GM19324 (cell line): ENCODE data around the gene CMC2.

ENCODE experiments used
- ATAC-seq: cut with Tn5 transposase; IDR thresholded peaks from one replicate; pipeline ENCODE4 v1.9.1; 2021; ENCODE audit warnings: mild to moderate bottlenecking, moderate library complexity; ENCODE audit not compliant: unreplicated experiment, low FRiP score

CMC2 gene

GRCh38 chr16:81006813-81007695 is at the start of gene CMC2, which contains the start of gene CENPN:
CMC2 (minus strand) TSS chr16:81006885; CDS start chr16:80997394, 9,491 bp downstream.
CENPN (plus strand) TSS chr16:81007214; CDS start chr16:81011940, 4,726 bp downstream.
- ATAC-seq = peak; percentile 87

GRCh38 chr16:81053761-81054160 is 47.1 kb upstream of the CMC2 start:
- ATAC-seq = no peak

GRCh38 chr16:81042821-81043220 is 36.1 kb upstream of the CMC2 start:
- ATAC-seq = no peak

- no peak for ATAC-seq
These were observed 35.0 kb upstream of the CMC2 start for GRCh38 chr16:81041696-81042095.

- ATAC-seq = no peak
These were observed 34.2 kb upstream of the CMC2 start for GRCh38 chr16:81040842-81041241.

- ATAC-seq = no peak
These were observed 33.4 kb upstream of the CMC2 start for GRCh38 chr16:81040131-81040530.

GRCh38 chr16:81036751-81037350 is 30.2 kb upstream of the CMC2 start:
- ATAC-seq = no peak

GRCh38 chr16:81035975-81036750 is 29.5 kb upstream of the CMC2 start:
- peak; percentile 64 for ATAC-seq

GRCh38 chr16:81035398-81035974 is 28.8 kb upstream of the CMC2 start, which contains the start of gene ATMIN:
ATMIN (plus strand) TSS chr16:81035842; CDS start chr16:81035871, 29 bp downstream.
- ATAC-seq = peak; percentile 97

GRCh38 chr16:81029930-81030604 is 23.4 kb upstream of the CMC2 start:
- ATAC-seq = no peak

- ATAC-seq = no peak
These were observed 19.7 kb upstream of the CMC2 start for GRCh38 chr16:81026429-81026828.

GRCh38 chr16:81018496-81018895 is 11.8 kb upstream of the CMC2 start:
- ATAC-seq = no peak

GRCh38 chr16:81014672-81015071 is 8.0 kb upstream of the CMC2 start:
- ATAC-seq = no peak

- no peak for ATAC-seq
These were observed 6.3 kb upstream of the CMC2 start for GRCh38 chr16:81012974-81013373.

- ATAC-seq = no peak
These were observed 1.8 kb upstream of the CMC2 start for GRCh38 chr16:81008505-81008789.

- ATAC-seq = peak; percentile 36
These were observed 373 bp downstream of the CMC2 start for GRCh38 chr16:81006211-81006812.

GRCh38 chr16:81005610-81006161 is 999 bp downstream of the CMC2 start:
- no peak for ATAC-seq

GRCh38 chr16:81004646-81005353 is 1.9 kb downstream of the CMC2 start:
- no peak for ATAC-seq
